HG03469 (cell line): ENCODE measurements around the gene FGD5.
"Not testable (repeated sequence)": the region's sequence is repeated elsewhere in the genome, so short reads cannot be mapped to it uniquely, and the experiment has no call there.

Experiments
- ATAC-seq: cut with Tn5 transposase; IDR thresholded peaks from one replicate; pipeline ENCODE4 v1.9.1; 2021; ENCODE audit warnings: mild to moderate bottlenecking, moderate library complexity, moderate number of reproducible peaks; ENCODE audit not compliant: unreplicated experiment

FGD5 gene

DNA sequence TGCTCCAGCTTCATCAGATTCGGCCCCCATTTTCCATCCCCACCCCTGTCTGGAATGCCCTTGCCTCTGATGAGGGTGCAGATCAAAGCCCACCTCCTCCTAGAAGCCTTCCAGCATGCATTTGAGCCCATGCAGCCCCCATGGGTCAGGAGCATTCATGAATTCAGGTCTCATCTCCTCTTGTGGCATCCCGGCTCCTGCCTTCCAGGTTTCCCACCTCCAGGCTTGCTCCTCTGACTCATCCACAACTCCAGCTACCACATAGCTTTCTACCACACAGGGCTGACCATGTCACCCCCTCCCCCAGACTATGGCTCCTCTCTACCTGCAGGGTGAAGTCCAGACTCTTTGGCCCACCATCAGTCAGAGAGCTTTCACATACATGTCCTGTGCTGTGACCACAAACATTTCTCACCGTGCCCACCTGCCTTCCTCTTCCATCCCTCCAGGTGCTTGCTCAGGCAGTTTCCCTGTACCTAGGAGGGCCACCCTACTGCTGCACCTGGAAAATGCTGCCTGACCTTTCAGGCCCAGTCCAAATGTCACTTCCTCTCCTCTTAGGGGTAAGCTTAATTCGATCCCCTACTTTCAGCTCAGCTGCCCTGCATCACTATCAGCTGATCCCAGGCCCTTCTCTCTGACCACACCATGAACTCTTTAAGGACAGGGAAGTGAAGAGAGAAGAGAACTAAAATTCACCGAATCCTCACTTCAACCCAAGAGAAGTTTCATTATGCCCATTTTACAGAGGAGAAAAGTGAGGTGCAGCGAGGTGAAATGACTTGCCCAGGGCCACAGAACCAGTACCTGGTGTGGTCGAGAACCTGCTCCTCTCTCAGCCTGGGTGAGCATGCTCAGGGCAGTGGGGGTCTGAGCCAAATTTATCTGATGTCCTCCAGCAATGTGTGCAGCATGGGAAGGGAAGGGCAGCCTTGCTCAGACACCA lies 13.7 kb upstream of the FGD5 start:
- ATAC-seq = no peak

DNA sequence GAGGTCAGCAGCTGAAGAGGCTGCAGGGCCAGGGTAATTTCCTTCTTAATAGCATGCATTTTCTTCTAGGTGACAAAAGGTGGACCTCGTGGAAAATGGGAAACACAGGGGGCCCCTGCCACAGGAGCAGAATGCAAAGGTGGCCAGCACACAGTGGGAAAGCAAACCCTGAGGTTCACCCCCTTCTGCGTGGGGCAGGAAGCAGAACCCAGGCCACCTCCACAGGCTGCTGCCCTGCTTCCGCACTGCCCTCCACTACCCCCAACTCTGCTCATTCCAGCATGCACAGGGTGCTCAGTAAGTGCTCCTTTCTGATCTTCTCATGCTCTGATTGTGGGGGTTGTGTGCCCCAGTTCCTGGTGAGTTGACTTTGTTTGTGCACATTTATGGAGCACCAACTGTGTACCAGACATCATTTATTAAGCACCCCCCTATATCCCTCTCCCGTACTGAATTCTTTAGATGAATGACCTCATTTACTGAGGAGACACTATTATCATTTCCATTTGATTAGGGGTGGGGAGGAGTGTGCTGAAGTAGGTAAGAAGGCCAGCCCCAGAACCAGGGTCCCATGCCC lies 12.7 kb upstream of the FGD5 start:
- ATAC-seq = no peak

- no peak for ATAC-seq
Observed at GRCh38 chr3:14806641-14807263, 12.0 kb upstream of the FGD5 start.

GRCh38 chr3:14808025-14808424 lies 10.7 kb upstream of the FGD5 start:
- no peak for ATAC-seq

DNA sequence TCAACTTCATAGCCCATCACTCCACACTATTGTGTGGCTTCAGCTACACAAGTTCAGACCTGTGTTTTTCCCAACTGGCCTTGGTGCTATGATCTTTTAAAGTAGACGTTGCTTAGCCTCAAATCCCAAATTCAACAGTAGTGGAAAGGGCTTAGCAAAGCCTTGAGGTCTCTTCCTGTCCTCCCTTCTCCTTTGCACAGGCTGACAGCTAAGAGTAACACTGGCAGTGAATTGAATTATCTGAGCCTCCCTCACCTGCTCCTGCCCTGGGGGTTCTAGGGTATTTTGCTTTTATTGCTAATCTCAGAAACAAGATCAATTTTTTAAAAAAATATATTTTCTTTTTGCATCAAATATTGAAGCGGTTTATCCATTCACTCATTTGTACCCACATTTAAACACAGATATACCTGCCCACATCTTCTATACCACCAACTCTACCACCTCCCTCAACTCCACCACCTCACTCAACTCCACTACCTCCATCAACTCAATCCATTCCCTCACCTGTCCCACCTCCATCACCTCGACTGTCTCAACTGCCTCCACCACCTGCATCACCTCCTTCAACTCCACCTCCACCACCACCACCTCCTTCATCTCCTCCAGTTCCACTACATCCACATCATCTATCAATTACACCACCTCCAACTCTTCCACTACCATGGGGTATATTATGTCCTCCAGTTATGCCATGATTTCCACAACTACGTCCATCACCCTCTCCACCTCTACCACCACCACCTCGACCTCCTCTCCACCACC lies 10.1 kb upstream of the FGD5 start:
- ATAC-seq = no peak

GRCh38 chr3:14809611-14810010 lies 9.2 kb upstream of the FGD5 start:
- ATAC-seq = not testable (repeated sequence)

DNA sequence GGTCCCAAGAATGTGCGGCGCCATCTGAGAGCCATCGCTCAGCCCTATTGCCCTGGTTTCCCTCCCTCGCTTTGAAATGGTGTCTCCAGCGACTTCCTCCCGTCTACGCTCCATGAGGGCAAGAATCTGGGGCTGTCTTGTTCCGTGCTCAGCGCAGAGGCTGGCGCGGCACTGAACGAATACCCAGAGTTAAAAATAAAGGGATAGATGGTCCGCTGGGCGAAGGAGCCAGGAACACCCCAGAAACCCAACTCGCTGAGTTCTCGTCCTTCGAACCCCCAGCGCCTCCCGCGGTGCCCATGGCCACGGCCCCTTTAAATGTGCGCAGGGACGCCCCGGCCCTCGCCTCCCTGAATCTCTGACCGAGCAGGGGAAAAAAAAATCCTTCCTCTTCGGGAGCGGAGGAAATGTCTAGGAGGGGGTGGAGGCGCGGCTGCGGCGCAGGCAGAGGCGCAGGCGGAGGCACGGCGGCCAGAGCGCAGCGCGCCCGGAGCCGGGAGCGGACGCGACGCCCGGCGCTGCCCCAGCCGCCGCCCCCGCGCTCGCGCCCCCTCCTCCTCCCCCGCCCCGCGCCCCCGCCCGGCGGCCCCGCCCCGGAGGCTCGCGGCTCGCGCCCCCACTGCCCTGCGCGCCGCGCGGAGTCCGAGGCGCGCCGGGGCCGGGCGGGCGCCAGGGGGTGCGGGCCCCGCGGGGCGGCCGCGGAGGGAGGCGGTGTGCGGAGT lies 8.5 kb upstream of the FGD5 start:
- ATAC-seq = no peak

GRCh38 chr3:14810801-14811661 lies 7.7 kb upstream of the FGD5 start:
- ATAC-seq = no peak

DNA sequence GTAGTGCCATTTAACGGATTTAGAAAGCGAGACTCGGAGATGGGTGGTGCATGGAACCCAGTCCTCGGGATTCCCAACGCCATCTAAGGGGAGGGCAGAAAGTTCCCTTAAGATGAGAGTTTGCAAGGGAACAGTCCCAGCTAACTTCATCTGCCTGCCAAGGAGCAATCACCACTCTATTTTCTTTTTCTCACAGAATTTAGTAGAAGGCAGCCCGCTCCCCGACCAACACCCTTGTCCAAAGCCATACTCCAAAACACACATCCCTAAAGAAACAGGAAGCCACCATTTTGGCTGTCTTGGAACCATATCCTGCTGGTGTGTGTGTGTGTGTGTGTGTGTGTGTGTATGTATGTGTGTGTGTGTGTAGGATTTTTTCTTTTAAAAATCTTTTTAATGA lies 7.1 kb upstream of the FGD5 start:
- no peak for ATAC-seq

- no peak for ATAC-seq
Observed at GRCh38 chr3:14812196-14812790, 6.5 kb upstream of the FGD5 start.

- no peak for ATAC-seq
Observed at GRCh38 chr3:14814411-14814871, 4.3 kb upstream of the FGD5 start.

DNA sequence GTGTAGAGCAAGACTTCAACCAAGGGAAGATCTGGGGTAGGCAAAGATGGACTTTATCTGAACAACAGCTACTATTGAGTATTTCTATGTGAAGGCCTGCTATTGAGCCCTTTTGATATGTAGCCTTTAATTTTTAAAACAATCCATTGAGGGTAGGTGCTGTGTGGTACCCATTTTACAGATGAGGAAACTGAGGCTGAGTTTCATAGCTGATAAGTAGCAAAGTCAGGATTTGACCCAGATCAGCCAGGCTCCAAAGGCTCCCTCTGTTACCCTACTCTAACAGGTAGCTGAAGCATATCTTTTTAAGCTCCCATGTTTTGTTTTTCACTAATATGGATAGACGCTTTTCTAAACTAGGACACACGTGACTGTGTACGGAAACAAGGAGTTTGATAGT lies 2.4 kb upstream of the FGD5 start:
- no peak for ATAC-seq

- ATAC-seq = no peak
Observed at GRCh38 chr3:14819671-14820070, 909 bp downstream of the FGD5 start.

GRCh38 chr3:14820156-14820555 lies 1.4 kb downstream of the FGD5 start:
- ATAC-seq = no peak

- no peak for ATAC-seq
Observed at GRCh38 chr3:14821151-14821550, 2.4 kb downstream of the FGD5 start.

- no peak for ATAC-seq
Observed at GRCh38 chr3:14822134-14822533, 3.4 kb downstream of the FGD5 start.

GRCh38 chr3:14822670-14823390 lies 4.1 kb downstream of the FGD5 start:
- no peak for ATAC-seq

DNA sequence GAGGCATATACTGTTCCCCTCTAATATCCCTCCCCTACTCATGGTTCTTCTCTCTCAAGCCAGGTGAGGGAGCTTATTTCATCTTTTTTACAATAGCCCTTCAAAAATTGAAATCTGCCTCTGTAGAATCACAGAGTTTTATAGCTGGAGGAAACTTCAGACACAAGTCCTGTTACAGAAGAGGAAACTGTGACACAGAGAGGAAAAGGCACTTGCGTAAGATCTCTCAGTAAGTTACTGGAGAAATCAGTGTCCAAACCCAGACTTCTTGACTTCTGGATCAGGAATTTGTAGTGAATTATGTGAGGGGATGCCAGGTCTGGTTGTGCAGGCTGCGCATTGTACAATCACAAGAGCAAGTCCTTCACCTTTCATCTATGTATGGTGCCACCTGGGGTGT lies 4.6 kb downstream of the FGD5 start:
- ATAC-seq = no peak
